OCI-LY7 (cell line): ENCODE results near the gene MEF2A. TPM values are rescaled to one million over a fixed set of nuclear protein-coding genes. Genes with fewer than 3 reads are reported as not detected.

Experiments
- BruUV-seq: library from RNA; stranded (reverse); fragments of 400-500 nt; replicated peaks from 2 replicates; lab custom pipeline; 2021; lab: Mats Ljungman, UMichigan
- CTCF ChIA-PET: fragments of 300-600 bp; sonication (Branson Sonifier 250); formaldehyde crosslinking; loops from one replicate; lab custom pipeline; 2022; ENCODE audit warnings: antibody characterized with exemption; ENCODE audit not compliant: unreplicated experiment; lab: Charles Lee
- POLR2A ChIA-PET: fragments of 300-600 bp; sonication (Branson Sonifier 250); formaldehyde crosslinking; loops from one replicate; lab custom pipeline; 2022; ENCODE audit warnings: antibody characterized with exemption; lab: Charles Lee
- DNase-seq: peaks from one replicate; pipeline ENCODE4 v3.0.0-alpha.2; 2015; ENCODE audit warnings: low spot score
- H2AFZ ChIP-seq: fragments of 200-600 bp; sonication (generic), shearing (Covaris generic); 2 replicates; pipeline ENCODE4 v1.6.1; 2014; ENCODE audit warnings: mild to moderate bottlenecking, antibody characterized with exemption, low read length, moderate library complexity
- H3K27ac ChIP-seq: fragments of 200-600 bp; sonication (generic); 2 replicates; pipeline ENCODE4 v1.5.1; 2014; ENCODE audit warnings: mixed run types, low read depth, mild to moderate bottlenecking, moderate library complexity, low read length, inconsistent platforms; ENCODE audit not compliant: poor library complexity, severe bottlenecking
- H3K36me3 ChIP-seq: fragments of 200-600 bp; sonication (generic); 2 replicates; pipeline ENCODE4 v1.6.1; 2014; ENCODE audit warnings: mild to moderate bottlenecking, antibody characterized with exemption, low read length, moderate library complexity, mixed read lengths; ENCODE audit not compliant: insufficient read depth
- H3K4me1 ChIP-seq: fragments of 200-600 bp; sonication (generic); 2 replicates; pipeline ENCODE4 v1.5.1; 2014; ENCODE audit warnings: mild to moderate bottlenecking, low read length; ENCODE audit not compliant: insufficient read depth, poor library complexity, severe bottlenecking
- H3K4me2 ChIP-seq: fragments of 200-600 bp; sonication (generic); 2 replicates; pipeline ENCODE4 v1.6.1; 2014; ENCODE audit warnings: mild to moderate bottlenecking, low read length
- H3K4me3 ChIP-seq: fragments of 200-600 bp; sonication (generic); 2 replicates; pipeline ENCODE4 v1.5.1; 2014; ENCODE audit warnings: mild to moderate bottlenecking, low read depth, low read length; ENCODE audit not compliant: poor library complexity, severe bottlenecking
- H3K79me2 ChIP-seq: fragments of 200-600 bp; sonication (generic); 2 replicates; pipeline ENCODE4 v1.6.1; 2016; ENCODE audit warnings: low read depth, mild to moderate bottlenecking, low read length, moderate library complexity, mixed read lengths; ENCODE audit not compliant: insufficient read depth
- H3K9me2 ChIP-seq: fragments of 200-600 bp; sonication (generic); 2 replicates; pipeline ENCODE4 v1.6.1; 2016; ENCODE audit warnings: mild to moderate bottlenecking, low read length, mixed read lengths; ENCODE audit not compliant: insufficient read depth
- H3K9me3 ChIP-seq: fragments of 200-600 bp; sonication (generic); 2 replicates; pipeline ENCODE4 v1.6.1; 2014; ENCODE audit warnings: mild to moderate bottlenecking, mixed run types, low read length, mixed read lengths
- H4K20me1 ChIP-seq: fragments of 200-600 bp; sonication (generic); 2 replicates; pipeline ENCODE4 v1.6.1; 2014; ENCODE audit warnings: mild to moderate bottlenecking, antibody characterized with exemption, low read length, moderate library complexity, mixed read lengths; ENCODE audit not compliant: insufficient read depth
- EZH2phosphoT487 ChIP-seq: fragments of 200-600 bp; sonication (generic); IDR thresholded peaks from 2 replicates; pipeline ENCODE4 v1.6.1; 2018; ENCODE audit warnings: low read depth, borderline replicate concordance, mild to moderate bottlenecking, mixed run types, antibody characterized with exemption, low read length, moderate library complexity, mixed read lengths
- intact Hi-C: fragments of 100-400 bp; cut with micrococcal nuclease; formaldehyde crosslinking; loops from one replicate; pipeline ENCODE4 v1.10.0; 2022; ENCODE audit not compliant: unreplicated experiment
- total RNA-seq, 2 experiments: library from RNA; depleted of rRNA in 1 of 2; stranded (reverse); fragments of >200 nt in 1 of 2; shearing (Covaris generic) in 1 of 2; gene quantifications; 2 replicates each; pipeline ENCODE4 v1.2.3, GENCODE V29; 2014 to 2022
- TF ChIP-seq, protein P1 (sequence below): fragments of 200-600 bp; sonication (generic); conservative IDR thresholded peaks from 2 replicates; pipeline ENCODE4 v1.5.1; 2014; ENCODE audit warnings: mild to moderate bottlenecking, antibody characterized with exemption, low read length, moderate library complexity, mixed read lengths

MEF2A gene
- total RNA-seq, 2 experiments from 2014 or later = 28.0 to 38.2 TPM

- intact Hi-C loops = no loop called here
- no peak overlapping the region for H3K4me3 ChIP-seq
- H3K79me2 ChIP-seq = no peaks in the 10 kb centered on the region
- H3K4me1 ChIP-seq = no peaks in the 10 kb centered on the region
- H3K9me3 ChIP-seq = no peaks in the 10 kb centered on the region
- ChIA-PET CTCF (no interaction called here), POLR2A (no interaction called here)
- no peak for DNase-seq
- no peak overlapping the region for H3K27ac ChIP-seq
- no peak overlapping the region for H3K4me2 ChIP-seq
- TF ChIP-seq, protein P1, sequence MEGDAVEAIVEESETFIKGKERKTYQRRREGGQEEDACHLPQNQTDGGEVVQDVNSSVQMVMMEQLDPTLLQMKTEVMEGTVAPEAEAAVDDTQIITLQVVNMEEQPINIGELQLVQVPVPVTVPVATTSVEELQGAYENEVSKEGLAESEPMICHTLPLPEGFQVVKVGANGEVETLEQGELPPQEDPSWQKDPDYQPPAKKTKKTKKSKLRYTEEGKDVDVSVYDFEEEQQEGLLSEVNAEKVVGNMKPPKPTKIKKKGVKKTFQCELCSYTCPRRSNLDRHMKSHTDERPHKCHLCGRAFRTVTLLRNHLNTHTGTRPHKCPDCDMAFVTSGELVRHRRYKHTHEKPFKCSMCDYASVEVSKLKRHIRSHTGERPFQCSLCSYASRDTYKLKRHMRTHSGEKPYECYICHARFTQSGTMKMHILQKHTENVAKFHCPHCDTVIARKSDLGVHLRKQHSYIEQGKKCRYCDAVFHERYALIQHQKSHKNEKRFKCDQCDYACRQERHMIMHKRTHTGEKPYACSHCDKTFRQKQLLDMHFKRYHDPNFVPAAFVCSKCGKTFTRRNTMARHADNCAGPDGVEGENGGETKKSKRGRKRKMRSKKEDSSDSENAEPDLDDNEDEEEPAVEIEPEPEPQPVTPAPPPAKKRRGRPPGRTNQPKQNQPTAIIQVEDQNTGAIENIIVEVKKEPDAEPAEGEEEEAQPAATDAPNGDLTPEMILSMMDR = no peak
- no peak for TF ChIP-seq EZH2phosphoT487
- H3K9me2 ChIP-seq = no peaks in the 10 kb centered on the region
- H4K20me1 ChIP-seq = no peaks in the 10 kb centered on the region
- no peaks in the 10 kb centered on the region for H3K36me3 ChIP-seq
- no TSS peak for BruUV-seq
- H2AFZ ChIP-seq = no peak overlapping the region
Measured at GRCh38 chr15:99542828-99543227, 23.0 kb upstream of the MEF2A start.

- Histone ChIP-seq H3K4me3 (no peak overlapping the region), H2AFZ (no peak overlapping the region), H3K4me2 (no peak overlapping the region), H3K36me3 (no peaks in the 10 kb centered on the region), H3K9me3 (no peaks in the 10 kb centered on the region), H3K4me1 (no peaks in the 10 kb centered on the region), H3K9me2 (no peaks in the 10 kb centered on the region), H4K20me1 (no peaks in the 10 kb centered on the region), H3K27ac (no peak overlapping the region), H3K79me2 (no peaks in the 10 kb centered on the region)
- no peak for DNase-seq
- intact Hi-C loops = no loop called here
- no TSS peak for BruUV-seq
- CTCF ChIA-PET = no interaction called here
- POLR2A ChIA-PET = interaction anchor here (0.6 to 0.7 kb wide), 2 partner anchors 39 to 1625 kb away, joined by 3 read pairs; no protein-coding TSS in a partner anchor
- no peak for TF ChIP-seq EZH2phosphoT487
- TF ChIP-seq, protein P1 = no peak
Measured at GRCh38 chr15:99545605-99546004, 20.2 kb upstream of the MEF2A start.

- POLR2A ChIA-PET = interaction anchor here (0.6 to 0.9 kb wide), 4 partner anchors 8 to 1626 kb away, joined by 3 read pairs; no protein-coding TSS in a partner anchor
Measured at GRCh38 chr15:99546441-99547100, 19.2 kb upstream of the MEF2A start.

More at GRCh38 chr15:99546441-99547100, 19.2 kb upstream of the MEF2A start:
- Histone ChIP-seq H3K36me3 (no peaks in the 10 kb centered on the region), H3K27ac (no peak overlapping the region), H3K4me1 (no peaks in the 10 kb centered on the region), H4K20me1 (no peaks in the 10 kb centered on the region), H3K4me3 (no peak overlapping the region), H3K4me2 (no peak overlapping the region), H2AFZ (no peak overlapping the region), H3K9me2 (no peaks in the 10 kb centered on the region), H3K9me3 (no peaks in the 10 kb centered on the region), H3K79me2 (no peaks in the 10 kb centered on the region)
- CTCF ChIA-PET = no interaction called here
- no peak for DNase-seq
- no TSS peak for BruUV-seq
- TF ChIP-seq, protein P1 = no peak
- TF ChIP-seq EZH2phosphoT487 = no peak
- intact Hi-C loops = no loop called here
